ENCODE results near the gene SAMD3. TPM values are rescaled to one million over a fixed set of nuclear protein-coding genes. Genes with fewer than 3 reads are reported as not detected.

The SAMD3 gene
- polyA plus RNA-seq, 3 donors: 0.78 to 0.97 (median 0.96) TPM

Other genes starting within 250 kb of the SAMD3 start
- 10 to 100 TPM; 20.2 to 21.8 (median 20.5) TPM for gene L3MBTL3, start 204.4 kb downstream of the SAMD3 start, polyA plus RNA-seq (ENCODE audit: insufficient read length in 3 of 3)
- 10 to 100 TPM; 26.4 to 29.2 (median 28.3) TPM for gene TMEM200A, start 143.1 kb upstream of the SAMD3 start, polyA plus RNA-seq (ENCODE audit: insufficient read length in 3 of 3)

Measured in right renal cortex interstitium (tissue), 3 donors.